ENCODE measurements around the gene FAM53A. TPM values are rescaled to one million over a fixed set of nuclear protein-coding genes. Genes with fewer than 3 reads are reported as not detected.

Gene FAM53A
- polyA plus RNA-seq, 1 experiment: 1.1 TPM

- no peak overlapping the region for H3K27ac ChIP-seq (ENCODE audit: low read depth, low read length)
- POLR2A ChIA-PET: no interaction called here
- peaks cover 12% of the 10 kb centered on the region for H3K9me3 ChIP-seq (ENCODE audit: control insufficient read depth, insufficient read depth, low read length)
- TF ChIP-seq CTCF (IDR thresholded peaks at IDR 0.05; ENCODE audit: low read depth, low read length): no peak
- no peak for DNase-seq (ENCODE audit: low read depth, low spot score)
- no peak overlapping the region for H3K4me3 ChIP-seq (ENCODE audit: low read depth, low read length)
- CTCF ChIA-PET: no interaction called here
- H3K27me3 ChIP-seq (ENCODE audit: control insufficient read depth, insufficient read depth, low read length): peaks cover 12% of the 10 kb centered on the region
These were observed 48.6 kb downstream of the FAM53A start for GRCh38 chr4:1635464-1635863.

- TF ChIP-seq CTCF (IDR thresholded peaks at IDR 0.05; ENCODE audit: low read depth, low read length): no peak
- no peak overlapping the region for H3K4me3 ChIP-seq (ENCODE audit: low read depth, low read length)
- DNase-seq (ENCODE audit: low read depth, low spot score): no peak
- peaks cover 12% of the 10 kb centered on the region for H3K27me3 ChIP-seq (ENCODE audit: control insufficient read depth, insufficient read depth, low read length)
- no peak overlapping the region for H3K27ac ChIP-seq (ENCODE audit: low read depth, low read length)
- POLR2A ChIA-PET: no interaction called here
- H3K9me3 ChIP-seq (ENCODE audit: control insufficient read depth, insufficient read depth, low read length): peaks cover 16% of the 10 kb centered on the region
- CTCF ChIA-PET: no interaction called here
These were observed 50.1 kb downstream of the FAM53A start for GRCh38 chr4:1633993-1634392.

- CTCF ChIA-PET: no interaction called here
- POLR2A ChIA-PET: no interaction called here
- no peak overlapping the region for H3K27ac ChIP-seq (ENCODE audit: low read depth, low read length)
- no peak for DNase-seq (ENCODE audit: low read depth, low spot score)
- H3K4me3 ChIP-seq (ENCODE audit: low read depth, low read length): no peak overlapping the region
- peaks cover 12% of the 10 kb centered on the region for H3K27me3 ChIP-seq (ENCODE audit: control insufficient read depth, insufficient read depth, low read length)
- peaks cover 22% of the 10 kb centered on the region for H3K9me3 ChIP-seq (ENCODE audit: control insufficient read depth, insufficient read depth, low read length)
- TF ChIP-seq CTCF (IDR thresholded peaks at IDR 0.05; ENCODE audit: low read depth, low read length): no peak
These were observed 51.7 kb downstream of the FAM53A start for GRCh38 chr4:1632109-1633104.

- Histone ChIP-seq H3K4me3 (ENCODE audit: low read depth, low read length) (no peak overlapping the region), H3K9me3 (ENCODE audit: control insufficient read depth, insufficient read depth, low read length) (peaks cover 29% of the 10 kb centered on the region), H3K27me3 (ENCODE audit: control insufficient read depth, insufficient read depth, low read length) (peaks cover 12% of the 10 kb centered on the region), H3K27ac (ENCODE audit: low read depth, low read length) (no peak overlapping the region)
- DNase-seq (ENCODE audit: low read depth, low spot score): no peak
- no peak for TF ChIP-seq CTCF (IDR thresholded peaks at IDR 0.05; ENCODE audit: low read depth, low read length)
- POLR2A ChIA-PET: no interaction called here
- CTCF ChIA-PET: no interaction called here
These were observed 53.0 kb downstream of the FAM53A start for GRCh38 chr4:1631136-1631535.

GRCh38 chr4:1630266-1630665, 53.8 kb downstream of the FAM53A start:
- CTCF ChIA-PET: interaction anchor here (0.6 to 1.8 kb wide), 9 partner anchors 11 to 499 kb away, joined by 3 to 14 read pairs (median 4); no protein-coding TSS in a partner anchor
- no peak for TF ChIP-seq CTCF (IDR thresholded peaks at IDR 0.05; ENCODE audit: low read depth, low read length)
- DNase-seq (ENCODE audit: low read depth, low spot score): no peak
- H3K27me3 ChIP-seq (ENCODE audit: control insufficient read depth, insufficient read depth, low read length): peaks cover 12% of the 10 kb centered on the region
- H3K9me3 ChIP-seq (ENCODE audit: control insufficient read depth, insufficient read depth, low read length): peaks cover 35% of the 10 kb centered on the region
- H3K4me3 ChIP-seq (ENCODE audit: low read depth, low read length): no peak overlapping the region
- no peak overlapping the region for H3K27ac ChIP-seq (ENCODE audit: low read depth, low read length)
- POLR2A ChIA-PET: no interaction called here
